Measurements from ENCODE around the gene IQSEC1. TPM values are rescaled to one million over a fixed set of nuclear protein-coding genes. Genes with fewer than 3 reads are reported as not detected.
"Not testable (repeated sequence)": the region's sequence is repeated elsewhere in the genome, so short reads cannot be mapped to it uniquely, and the experiment has no call there.

The IQSEC1 gene
- total and polyA plus RNA-seq, 2 donors = 9.4 to 21.9 TPM

DNA sequence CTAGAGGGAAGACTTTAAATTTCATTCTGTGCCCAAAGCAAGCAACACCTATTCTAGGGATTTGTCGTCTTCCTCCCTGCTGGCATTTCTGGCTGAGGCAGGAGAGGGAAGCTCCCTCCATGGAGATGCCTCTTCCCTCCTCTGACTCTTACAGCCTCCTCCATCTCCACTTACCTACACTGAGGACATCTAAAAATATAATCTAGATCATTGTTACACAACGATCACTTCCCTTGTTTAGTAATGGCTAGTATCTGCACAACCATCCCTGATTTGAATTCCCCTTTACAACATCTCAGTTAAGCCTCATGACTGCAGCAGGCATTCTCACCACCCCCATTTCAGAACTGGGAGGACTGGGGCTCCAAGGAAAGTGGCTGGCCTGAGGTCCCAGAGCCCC lies 219.4 kb downstream of the IQSEC1 start:
- H3K4me1 ChIP-seq (ENCODE audit: control insufficient read depth in 2 of 2, insufficient read depth in 2 of 2, low read length in 2 of 2); H3K4me3 ChIP-seq (ENCODE audit: low read length in 2 of 2); H3K27me3 ChIP-seq (ENCODE audit: control insufficient read depth in 2 of 2, insufficient read depth in 1 of 2, low read length in 1 of 2); H3K9me3 ChIP-seq (ENCODE audit: control insufficient read depth in 2 of 2, insufficient read depth in 1 of 2, low read length in 1 of 2); DNase-seq (ENCODE audit: low read depth in 6 of 9, low spot score in 9 of 9); H3K27ac ChIP-seq (ENCODE audit: low read depth in 1 of 2, low read length in 1 of 2); H3K36me3 ChIP-seq (ENCODE audit: control insufficient read depth in 2 of 2, insufficient read depth in 2 of 2, low read length in 1 of 2): not testable (repeated sequence)
- 87% methylated on average over 2 of the region's 2 CpGs for WGBS

DNA sequence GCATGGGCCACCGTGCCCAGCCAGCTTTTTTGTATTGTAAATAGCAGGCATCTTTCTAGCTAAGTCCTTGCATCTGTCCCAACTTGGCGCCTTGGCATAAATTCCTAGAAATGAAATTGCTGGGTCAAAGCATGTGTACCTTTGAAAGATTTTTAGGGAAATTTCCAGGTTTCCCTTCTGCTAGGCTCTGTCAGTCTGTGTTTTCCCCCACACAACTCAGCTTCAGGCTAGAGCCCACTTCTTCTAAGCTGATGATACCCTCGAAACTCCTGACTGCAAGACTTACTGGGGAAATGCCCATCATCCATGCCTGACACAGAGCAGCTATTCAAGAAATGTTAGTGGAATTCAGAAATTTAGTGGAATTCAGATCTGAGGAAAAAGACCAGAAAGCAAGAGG lies 221.0 kb downstream of the IQSEC1 start:
- WGBS = 91% methylated on average over 3 of the region's 3 CpGs
- H3K36me3 ChIP-seq (ENCODE audit: control insufficient read depth in 2 of 2, insufficient read depth in 2 of 2, low read length in 1 of 2) = no peaks in the 10 kb centered on the region
- no peak for DNase-seq (ENCODE audit: low read depth in 6 of 9, low spot score in 9 of 9)
- H3K9me3 ChIP-seq (ENCODE audit: control insufficient read depth in 2 of 2, insufficient read depth in 1 of 2, low read length in 1 of 2) = no peaks in the 10 kb centered on the region
- no peak overlapping the region for H3K4me3 ChIP-seq (ENCODE audit: low read length in 2 of 2)
- peaks cover 0 to 6% of the 10 kb centered on the region in 2 donors for H3K27me3 ChIP-seq (ENCODE audit: control insufficient read depth in 2 of 2, insufficient read depth in 1 of 2, low read length in 1 of 2)
- no peaks in the 10 kb centered on the region for H3K4me1 ChIP-seq (ENCODE audit: control insufficient read depth in 2 of 2, insufficient read depth in 2 of 2, low read length in 2 of 2)
- H3K27ac ChIP-seq (ENCODE audit: low read depth in 1 of 2, low read length in 1 of 2) = no peak overlapping the region

Other genes with a start within 250 kb of the IQSEC1 start
- 3,219 TPM for gene RPL32, start 231.9 kb downstream of the IQSEC1 start, total RNA-seq
- gene RPL32, start 231.9 kb downstream of the IQSEC1 start, polyA plus RNA-seq = 3,281 TPM

Measured in thymus (tissue), 11 donors.